Measurements from ENCODE around the gene ST3GAL6. TPM values are rescaled to one million over a fixed set of nuclear protein-coding genes. Genes with fewer than 3 reads are reported as not detected.

ST3GAL6 gene
- total and polyA plus RNA-seq, 2 of the 8 experiments (the other 6 are each of a cell fraction or from before 2014, with no cell fraction given): 3.3 to 6.1 TPM

DNA sequence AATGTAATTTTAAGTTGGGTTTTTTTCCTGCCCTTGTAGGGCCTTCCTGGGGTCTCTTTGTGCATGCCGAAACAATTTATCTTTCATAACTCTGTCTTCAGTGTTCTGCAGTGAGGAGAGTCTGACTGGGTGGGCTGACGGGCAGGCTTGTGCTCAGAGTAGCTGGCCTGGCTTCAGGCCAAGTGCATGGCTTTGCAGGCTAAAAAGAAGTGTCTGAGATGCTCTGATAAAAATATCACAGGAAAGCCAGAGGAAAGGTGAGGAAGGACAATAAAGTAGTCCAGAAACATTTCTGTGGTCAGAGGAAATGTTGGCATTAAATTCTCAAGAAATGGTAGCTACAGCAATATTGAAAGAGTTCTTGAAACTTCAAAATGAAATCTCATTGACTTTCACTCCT, 25.5 kb downstream of the ST3GAL6 start (continued):
- TF ChIP-seq, protein P1, sequence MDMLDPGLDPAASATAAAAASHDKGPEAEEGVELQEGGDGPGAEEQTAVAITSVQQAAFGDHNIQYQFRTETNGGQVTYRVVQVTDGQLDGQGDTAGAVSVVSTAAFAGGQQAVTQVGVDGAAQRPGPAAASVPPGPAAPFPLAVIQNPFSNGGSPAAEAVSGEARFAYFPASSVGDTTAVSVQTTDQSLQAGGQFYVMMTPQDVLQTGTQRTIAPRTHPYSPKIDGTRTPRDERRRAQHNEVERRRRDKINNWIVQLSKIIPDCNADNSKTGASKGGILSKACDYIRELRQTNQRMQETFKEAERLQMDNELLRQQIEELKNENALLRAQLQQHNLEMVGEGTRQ (IDR thresholded peaks at IDR 0.05; ENCODE audit: low read length): no peak
- no peak for TF ChIP-seq CBX8 (IDR thresholded peaks at IDR 0.05; ENCODE audit: borderline replicate concordance, low read depth, low read length)
